Bronchial smooth muscle cell (primary cell): Measurements from ENCODE around the gene SLC2A8. TPM values are rescaled to one million over a fixed set of nuclear protein-coding genes. Genes with fewer than 3 reads are reported as not detected.

Experiments used
- total RNA-seq: library from RNA; depleted of rRNA; stranded (reverse); fragments of >200 nt; gene quantifications from 2 replicates; pipeline ENCODE4 v1.2.1, GENCODE V29; 2014

Gene SLC2A8
- 5.8 and 8.0 TPM in 2 replicates for total RNA-seq

GRCh38 chr9:127396808-127397645 is at the start of gene SLC2A8:
TSS of gene SLC2A8 (plus strand) at chr9:127397169. CDS start at chr9:127397231, 62 bp downstream.

DNA sequence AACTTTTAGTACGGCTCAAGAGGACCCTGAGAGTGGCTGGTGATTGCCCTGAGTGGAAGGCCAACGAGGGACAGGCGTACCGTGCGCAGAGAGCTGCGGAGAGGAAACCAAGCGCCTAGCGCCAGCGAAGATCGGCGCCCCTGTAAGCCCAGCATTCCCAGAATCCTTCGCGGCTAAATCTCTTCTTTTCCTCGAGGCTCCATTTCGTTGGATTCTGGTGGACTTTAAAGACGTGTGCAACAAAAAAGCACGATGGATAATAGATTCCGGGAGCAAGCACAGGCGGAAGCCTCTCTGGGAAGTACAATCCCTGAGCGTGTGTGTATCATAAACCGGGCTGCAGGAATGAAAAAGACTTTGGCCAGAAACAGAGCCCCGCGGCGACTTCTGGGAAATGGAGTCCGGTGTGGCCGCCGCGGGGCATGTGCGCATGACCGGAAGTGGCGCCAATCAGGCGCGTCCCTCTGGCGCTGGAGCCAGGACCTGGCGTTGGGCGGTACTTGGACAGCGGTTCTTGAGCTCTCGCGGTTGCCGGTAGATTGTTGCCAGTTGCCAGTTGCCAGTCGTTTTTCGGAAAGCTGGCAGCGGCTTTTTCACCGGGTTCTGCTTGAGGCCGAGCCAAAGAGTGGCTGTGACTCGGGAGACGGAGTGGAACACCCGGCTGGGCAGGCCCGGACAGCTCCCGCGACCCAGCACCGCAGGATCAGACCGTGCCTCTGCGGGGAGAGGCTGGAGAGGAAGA is 27.1 kb downstream of the SLC2A8 start, which contains the start of gene ZNF79:
Gene ZNF79, plus strand, starts transcription at position 449 of the 742 bp plus-strand sequence. CDS start 406 bp downstream, outside the sequence.

GRCh38 chr9:127450830-127451607 is 54.0 kb downstream of the SLC2A8 start, which contains the start of the genes LRSAM1 and RPL12:
TSS of gene LRSAM1 (plus strand) at chr9:127451510. CDS start at chr9:127454528, 3,018 bp downstream.
TSS of gene RPL12 (minus strand) at chr9:127451406. CDS start at chr9:127451317, 89 bp downstream.

Other genes starting within 250 kb of the SLC2A8 start
- 0.63 and 3.3 TPM in 2 replicates for gene GARNL3, start 132.4 kb upstream of the SLC2A8 start, total RNA-seq
- gene ZNF79, start 27.2 kb downstream of the SLC2A8 start, total RNA-seq, result 11.5 and 15.2 TPM in 2 replicates
- 1,024 and 1,424 TPM in 2 replicates for gene RPL12, start 54.2 kb downstream of the SLC2A8 start, total RNA-seq
- gene LRSAM1, start 54.3 kb downstream of the SLC2A8 start, total RNA-seq, result 7.4 and 9.8 TPM in 2 replicates
- gene STXBP1, start 215.1 kb downstream of the SLC2A8 start, total RNA-seq, result 21.3 and 23.2 TPM in 2 replicates